Measurements from ENCODE around the gene ATF3.

Gene ATF3

GRCh38 chr1:212611000-212611948 is 2.7 kb downstream of the ATF3 start:
- ChIA-PET POLR2A (interaction anchor here (0.9 to 1.9 kb wide), 2 partner anchors 10 to 48 kb away, joined by 7 read pairs; no protein-coding TSS in a partner anchor), CTCF (interaction anchor here (0.9 to 5.4 kb wide), 7 partner anchors 9 to 138 kb away, joined by 3 to 27 read pairs (median 4); no protein-coding TSS in a partner anchor)
- WGBS (ENCODE audit: insufficient coverage) = 100% methylated on average over 2 of the region's 2 CpGs

GRCh38 chr1:212612041-212612961 is 3.7 kb downstream of the ATF3 start:
- Histone ChIP-seq H3K9me3 (ENCODE audit: control extremely low read depth in 1 of 5, control insufficient read depth in 4 of 5, insufficient read depth in 2 of 5, low read depth in 1 of 5, low read length in 4 of 5) (no peaks in the 10 kb centered on the region), H3K36me3 (ENCODE audit: control insufficient read depth in 4 of 4, insufficient read depth in 4 of 4, low read length in 3 of 4) (peaks cover 0 to 17% (median 0%) of the 10 kb centered on the region in 4 experiments), H3K4me1 (ENCODE audit: control extremely low read depth in 1 of 4, control insufficient read depth in 4 of 4, insufficient read depth in 4 of 4, low read length in 3 of 4) (peaks cover 0 to 39% (median 28%) of the 10 kb centered on the region in 4 experiments), H3K4me3 (ENCODE audit: control insufficient read depth in 1 of 7, extremely low read depth in 1 of 7, insufficient read depth in 4 of 7, low read depth in 2 of 7, low read length in 6 of 7) (no peak overlapping the region), H3K27ac (ENCODE audit: insufficient read depth in 1 of 2, low read depth in 1 of 2, low read length in 2 of 2, poor library complexity in 1 of 2, severe bottlenecking in 2 of 2) (no peak overlapping the region), H3K27me3 (replicated peaks in 2 of 5; ENCODE audit: control insufficient read depth in 4 of 5, insufficient read depth in 5 of 5, low read length in 4 of 5) (peaks cover 0 to 23% (median 7%) of the 10 kb centered on the region in 5 experiments)
- ChIA-PET CTCF (interaction anchor here (1.0 to 5.4 kb wide), 7 partner anchors 8 to 136 kb away, joined by 3 to 27 read pairs (median 4); no protein-coding TSS in a partner anchor), POLR2A (interaction anchor here (0.5 to 1.9 kb wide), 2 partner anchors 9 to 30 kb away, joined by 3 to 7 read pairs; no protein-coding TSS in a partner anchor)
- WGBS (ENCODE audit: insufficient coverage) = 100% methylated on average over 4 of the region's 8 CpGs
- DNase-seq = no peak

More at GRCh38 chr1:212611000-212611948, 2.7 kb downstream of the ATF3 start:
- DNase-seq = no peak
- Histone ChIP-seq H3K27ac (ENCODE audit: insufficient read depth in 1 of 2, low read depth in 1 of 2, low read length in 2 of 2, poor library complexity in 1 of 2, severe bottlenecking in 2 of 2) (no peak overlapping the region), H3K36me3 (ENCODE audit: control insufficient read depth in 4 of 4, insufficient read depth in 4 of 4, low read length in 3 of 4) (peaks cover 0 to 9% (median 0%) of the 10 kb centered on the region in 4 experiments), H3K9me3 (ENCODE audit: control extremely low read depth in 1 of 5, control insufficient read depth in 4 of 5, insufficient read depth in 2 of 5, low read depth in 1 of 5, low read length in 4 of 5) (no peaks in the 10 kb centered on the region), H3K4me3 (ENCODE audit: control insufficient read depth in 1 of 7, extremely low read depth in 1 of 7, insufficient read depth in 4 of 7, low read depth in 2 of 7, low read length in 6 of 7) (peak overlapping the region in 2 of 7 experiments; percentile 87 to 94), H3K27me3 (replicated peaks in 2 of 5; ENCODE audit: control insufficient read depth in 4 of 5, insufficient read depth in 5 of 5, low read length in 4 of 5) (peaks cover 3 to 33% (median 17%) of the 10 kb centered on the region in 5 experiments), H3K4me1 (ENCODE audit: control extremely low read depth in 1 of 4, control insufficient read depth in 4 of 4, insufficient read depth in 4 of 4, low read length in 3 of 4) (peaks cover 2 to 49% (median 38%) of the 10 kb centered on the region in 4 experiments)

- Histone ChIP-seq H3K36me3 (ENCODE audit: control insufficient read depth in 4 of 4, insufficient read depth in 4 of 4, low read length in 3 of 4) (peaks cover 0 to 26% (median 0%) of the 10 kb centered on the region in 4 experiments), H3K9me3 (ENCODE audit: control extremely low read depth in 1 of 5, control insufficient read depth in 4 of 5, insufficient read depth in 2 of 5, low read depth in 1 of 5, low read length in 4 of 5) (no peaks in the 10 kb centered on the region), H3K27ac (ENCODE audit: insufficient read depth in 1 of 2, low read depth in 1 of 2, low read length in 2 of 2, poor library complexity in 1 of 2, severe bottlenecking in 2 of 2) (no peak overlapping the region), H3K4me1 (ENCODE audit: control extremely low read depth in 1 of 4, control insufficient read depth in 4 of 4, insufficient read depth in 4 of 4, low read length in 3 of 4) (peaks cover 0 to 28% (median 18%) of the 10 kb centered on the region in 4 experiments), H3K27me3 (replicated peaks in 2 of 5; ENCODE audit: control insufficient read depth in 4 of 5, insufficient read depth in 5 of 5, low read length in 4 of 5) (peaks cover 0 to 14% (median 2%) of the 10 kb centered on the region in 5 experiments), H3K4me3 (ENCODE audit: control insufficient read depth in 1 of 7, extremely low read depth in 1 of 7, insufficient read depth in 4 of 7, low read depth in 2 of 7, low read length in 6 of 7) (no peak overlapping the region)
- no peak for DNase-seq
- ChIA-PET CTCF (interaction anchor here (0.7 to 2.8 kb wide), 10 partner anchors 9 to 168 kb away, joined by 3 to 13 read pairs (median 4); no protein-coding TSS in a partner anchor), POLR2A (interaction anchor here (0.7 kb wide), 1 partner anchor 22 kb away, joined by 3 read pairs; no protein-coding TSS in a partner anchor)
- WGBS (ENCODE audit: insufficient coverage) = 91% methylated on average over 6 of the region's 8 CpGs
Measured at GRCh38 chr1:212613440-212614335, 5.1 kb downstream of the ATF3 start.

GRCh38 chr1:212614453-212615200 is 6.1 kb downstream of the ATF3 start:
- Histone ChIP-seq H3K4me3 (ENCODE audit: control insufficient read depth in 1 of 7, extremely low read depth in 1 of 7, insufficient read depth in 4 of 7, low read depth in 2 of 7, low read length in 6 of 7) (no peak overlapping the region), H3K9me3 (ENCODE audit: control extremely low read depth in 1 of 5, control insufficient read depth in 4 of 5, insufficient read depth in 2 of 5, low read depth in 1 of 5, low read length in 4 of 5) (no peaks in the 10 kb centered on the region), H3K4me1 (ENCODE audit: control extremely low read depth in 1 of 4, control insufficient read depth in 4 of 4, insufficient read depth in 4 of 4, low read length in 3 of 4) (peaks cover 0 to 18% (median 16%) of the 10 kb centered on the region in 4 experiments), H3K27ac (ENCODE audit: insufficient read depth in 1 of 2, low read depth in 1 of 2, low read length in 2 of 2, poor library complexity in 1 of 2, severe bottlenecking in 2 of 2) (no peak overlapping the region), H3K36me3 (ENCODE audit: control insufficient read depth in 4 of 4, insufficient read depth in 4 of 4, low read length in 3 of 4) (peaks cover 0 to 34% (median 0%) of the 10 kb centered on the region in 4 experiments), H3K27me3 (replicated peaks in 2 of 5; ENCODE audit: control insufficient read depth in 4 of 5, insufficient read depth in 5 of 5, low read length in 4 of 5) (peaks cover 0 to 11% (median 1%) of the 10 kb centered on the region in 5 experiments)
- CTCF ChIA-PET = interaction anchor here (0.7 to 1.9 kb wide), 10 partner anchors 8 to 579 kb away, joined by 3 to 8 read pairs (median 3); partner anchors contain the start of gene DTL
- POLR2A ChIA-PET = interaction anchor here (0.7 kb wide), 1 partner anchor 21 kb away, joined by 3 read pairs; no protein-coding TSS in a partner anchor
- DNase-seq = peak; percentile 38 to 88 (median 81)
- 93% methylated on average over 4 of the region's 5 CpGs for WGBS (ENCODE audit: insufficient coverage)

GRCh38 chr1:212615201-212615470 is 6.6 kb downstream of the ATF3 start:
- peaks cover 0 to 13% (median 11%) of the 10 kb centered on the region in 4 experiments for H3K4me1 ChIP-seq (ENCODE audit: control extremely low read depth in 1 of 4, control insufficient read depth in 4 of 4, insufficient read depth in 4 of 4, low read length in 3 of 4)
- H3K36me3 ChIP-seq (ENCODE audit: control insufficient read depth in 4 of 4, insufficient read depth in 4 of 4, low read length in 3 of 4) = peaks cover 0 to 34% (median 2%) of the 10 kb centered on the region in 4 experiments
- H3K9me3 ChIP-seq (ENCODE audit: control extremely low read depth in 1 of 5, control insufficient read depth in 4 of 5, insufficient read depth in 2 of 5, low read depth in 1 of 5, low read length in 4 of 5) = no peaks in the 10 kb centered on the region
- ChIA-PET CTCF (interaction anchor here (1.2 to 1.9 kb wide), 3 partner anchors 12 to 56 kb away, joined by 3 to 8 read pairs (median 4); no protein-coding TSS in a partner anchor), POLR2A (no interaction called here)
- DNase-seq = no peak
- no peak overlapping the region for H3K27ac ChIP-seq (ENCODE audit: insufficient read depth in 1 of 2, low read depth in 1 of 2, low read length in 2 of 2, poor library complexity in 1 of 2, severe bottlenecking in 2 of 2)
- peaks cover 0 to 6% (median 0%) of the 10 kb centered on the region in 5 experiments for H3K27me3 ChIP-seq (replicated peaks in 2 of 5; ENCODE audit: control insufficient read depth in 4 of 5, insufficient read depth in 5 of 5, low read length in 4 of 5)
- H3K4me3 ChIP-seq (ENCODE audit: control insufficient read depth in 1 of 7, extremely low read depth in 1 of 7, insufficient read depth in 4 of 7, low read depth in 2 of 7, low read length in 6 of 7) = no peak overlapping the region
- 100% methylated on average over 6 of the region's 9 CpGs for WGBS (ENCODE audit: insufficient coverage)
